ENCODE measurements around the gene SYNGR1.

The SYNGR1 gene

DNA sequence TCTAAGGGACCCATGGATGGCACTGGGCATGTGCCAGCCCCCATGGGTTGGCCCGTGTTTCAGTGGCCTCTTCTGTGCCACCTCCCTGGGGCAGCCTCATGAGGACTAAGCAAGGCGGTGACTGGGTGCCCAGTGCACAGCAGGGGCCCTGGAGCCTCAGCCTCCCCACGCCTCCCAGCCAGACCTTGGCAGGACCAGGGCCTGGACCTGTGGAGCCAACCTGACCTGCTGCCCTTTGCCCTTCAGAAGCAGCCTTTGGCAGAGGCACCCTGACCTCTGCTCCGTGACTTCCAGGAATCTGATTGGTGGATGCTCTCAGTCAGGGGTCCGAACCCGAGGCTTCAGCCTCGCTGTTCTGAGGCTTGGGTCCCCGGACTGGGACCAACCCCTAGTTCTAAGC is 25.0 kb downstream of the SYNGR1 start:
- no peak for DNase-seq

DNA sequence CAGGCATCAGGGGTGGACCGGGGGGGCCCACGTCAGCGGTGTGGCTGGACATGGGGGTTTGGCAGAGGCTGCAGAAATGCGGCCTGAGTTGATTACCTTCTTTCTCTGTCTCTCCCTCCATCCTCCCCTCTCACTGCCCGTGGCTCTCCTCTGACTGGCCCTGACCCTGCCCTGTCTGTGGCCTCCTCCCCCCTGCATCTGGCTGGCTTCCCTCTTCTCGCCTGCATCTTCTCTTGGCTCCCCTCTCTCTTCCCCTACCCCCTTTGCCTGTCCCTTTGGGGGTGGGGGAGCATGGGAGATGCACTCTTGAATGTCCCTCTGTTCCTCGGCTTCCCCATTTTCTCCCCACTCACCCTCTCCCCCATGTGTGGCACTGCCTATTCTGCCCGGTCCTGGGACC is 25.9 kb downstream of the SYNGR1 start:
- no peak for DNase-seq

DNA sequence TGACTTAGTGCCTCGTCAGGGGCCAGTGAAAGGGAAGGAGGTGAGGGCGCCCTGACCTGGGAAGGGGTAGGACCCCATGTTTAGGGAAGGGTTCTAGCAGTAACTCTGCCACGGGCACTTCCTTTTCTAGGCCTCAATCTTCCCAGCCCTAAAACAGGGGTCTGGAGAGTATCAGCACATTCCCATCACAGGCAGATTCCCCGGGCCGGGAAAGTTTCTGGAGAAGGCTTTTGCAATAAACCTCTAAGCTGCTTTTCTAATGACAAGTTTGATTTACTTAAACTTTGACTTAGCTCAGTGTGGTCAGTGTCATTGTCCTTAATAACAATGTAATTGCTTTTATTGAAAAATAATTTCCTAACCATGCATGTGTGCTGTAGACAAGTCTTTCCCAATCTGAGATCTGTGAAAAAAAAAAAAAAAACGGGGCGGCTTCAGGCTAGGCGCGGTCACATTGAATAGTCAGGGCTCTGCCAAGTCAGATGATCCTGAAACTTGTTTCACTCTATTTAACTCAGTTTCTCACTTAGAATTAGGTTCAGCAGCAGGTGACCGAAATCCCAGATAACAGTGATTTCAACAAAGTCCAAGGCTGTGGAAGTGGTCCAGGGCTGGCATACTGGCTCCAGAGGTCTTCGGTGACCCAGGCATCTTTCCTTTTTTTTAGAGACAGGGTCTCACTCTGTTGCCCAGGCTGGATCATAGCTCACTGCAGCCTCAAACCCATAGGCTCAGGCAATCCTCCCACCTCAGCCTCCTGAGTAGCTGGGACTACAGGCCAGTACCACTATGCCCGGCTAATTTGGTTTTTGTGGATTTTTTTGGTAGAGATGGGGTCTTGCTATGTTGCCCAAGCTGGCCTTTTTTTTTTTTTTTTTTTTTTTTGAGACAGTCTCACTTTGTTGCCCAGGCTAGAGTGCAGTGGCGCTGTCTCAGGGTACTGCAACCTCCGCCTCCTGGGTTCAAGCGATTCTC is 30.3 kb downstream of the SYNGR1 start:
- DNase-seq: no peak

DNA sequence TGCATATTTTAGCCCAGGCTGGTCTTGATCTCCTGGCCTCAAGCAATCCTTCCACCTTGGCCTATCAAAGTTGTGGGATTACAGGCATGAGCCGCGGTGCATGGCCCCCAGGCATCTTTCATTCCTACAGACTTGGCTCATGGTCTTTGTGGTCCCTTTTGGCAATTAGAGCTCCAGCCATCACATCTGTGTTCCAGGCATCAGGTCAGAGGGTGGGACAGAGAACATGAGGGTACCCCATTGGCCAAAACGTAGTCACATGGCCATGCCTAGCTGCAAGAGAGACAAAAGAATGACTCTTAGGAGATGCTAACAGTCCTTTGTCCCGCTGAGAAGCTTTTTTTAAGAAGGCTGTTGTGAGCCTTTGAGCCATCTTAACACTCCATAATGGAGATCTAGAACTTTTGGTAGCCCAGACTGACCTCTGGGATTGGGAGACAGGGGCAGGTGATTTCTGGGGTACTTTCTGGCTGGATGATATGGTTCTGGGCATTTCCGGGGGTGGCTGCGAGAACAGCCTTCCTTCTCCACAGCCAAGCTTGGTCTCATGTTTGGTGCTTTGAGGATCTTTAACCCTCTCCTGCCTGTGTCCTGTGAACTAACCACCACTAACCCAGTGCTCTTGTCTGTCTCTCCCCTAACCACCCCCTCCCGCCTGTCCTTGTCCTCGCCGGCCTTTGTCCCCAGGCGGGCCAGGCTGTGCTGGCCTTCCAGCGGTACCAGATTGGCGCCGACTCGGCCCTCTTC is 31.4 kb downstream of the SYNGR1 start:
- no peak for DNase-seq

DNA sequence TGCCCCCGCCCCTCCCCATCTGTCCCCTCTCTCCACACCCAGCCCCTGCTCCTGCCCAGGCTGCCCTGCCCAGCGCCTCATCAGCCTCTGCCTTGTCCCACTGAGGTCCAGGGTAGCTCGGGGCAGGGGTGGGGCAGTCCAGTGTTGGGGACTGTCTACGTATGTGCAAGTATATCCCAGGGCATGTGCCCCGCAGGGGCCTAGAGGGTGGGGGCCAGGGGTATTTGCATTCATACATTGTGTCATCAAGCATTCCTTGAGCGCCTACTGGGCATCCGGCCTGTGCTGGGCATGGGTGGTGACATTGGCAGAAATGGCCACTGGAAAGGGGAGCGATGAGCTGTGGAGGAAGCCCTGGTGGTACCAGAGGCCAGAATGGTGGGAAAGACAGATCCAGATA is 32.1 kb downstream of the SYNGR1 start:
- no peak for DNase-seq

DNA sequence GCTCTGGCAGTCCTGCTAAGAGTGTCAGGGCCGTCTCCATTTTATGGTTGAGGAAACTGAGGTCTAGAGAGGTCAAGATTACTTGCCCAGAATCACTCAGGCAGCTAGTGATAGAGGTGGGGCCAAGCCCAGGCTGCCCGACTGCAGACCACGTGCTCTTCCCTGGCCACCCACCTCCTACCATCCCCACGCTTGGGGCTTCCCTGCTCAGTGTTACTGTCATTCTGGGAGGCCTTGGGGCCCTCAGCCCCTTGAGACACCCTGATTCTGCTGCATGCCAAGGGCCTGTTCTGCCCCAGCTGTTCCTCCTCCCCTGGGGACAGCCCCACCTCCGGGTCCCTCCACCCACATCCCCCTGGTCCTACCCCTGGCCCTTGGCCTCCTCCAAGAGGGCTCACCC is 32.6 kb downstream of the SYNGR1 start:
- no peak for DNase-seq

DNA sequence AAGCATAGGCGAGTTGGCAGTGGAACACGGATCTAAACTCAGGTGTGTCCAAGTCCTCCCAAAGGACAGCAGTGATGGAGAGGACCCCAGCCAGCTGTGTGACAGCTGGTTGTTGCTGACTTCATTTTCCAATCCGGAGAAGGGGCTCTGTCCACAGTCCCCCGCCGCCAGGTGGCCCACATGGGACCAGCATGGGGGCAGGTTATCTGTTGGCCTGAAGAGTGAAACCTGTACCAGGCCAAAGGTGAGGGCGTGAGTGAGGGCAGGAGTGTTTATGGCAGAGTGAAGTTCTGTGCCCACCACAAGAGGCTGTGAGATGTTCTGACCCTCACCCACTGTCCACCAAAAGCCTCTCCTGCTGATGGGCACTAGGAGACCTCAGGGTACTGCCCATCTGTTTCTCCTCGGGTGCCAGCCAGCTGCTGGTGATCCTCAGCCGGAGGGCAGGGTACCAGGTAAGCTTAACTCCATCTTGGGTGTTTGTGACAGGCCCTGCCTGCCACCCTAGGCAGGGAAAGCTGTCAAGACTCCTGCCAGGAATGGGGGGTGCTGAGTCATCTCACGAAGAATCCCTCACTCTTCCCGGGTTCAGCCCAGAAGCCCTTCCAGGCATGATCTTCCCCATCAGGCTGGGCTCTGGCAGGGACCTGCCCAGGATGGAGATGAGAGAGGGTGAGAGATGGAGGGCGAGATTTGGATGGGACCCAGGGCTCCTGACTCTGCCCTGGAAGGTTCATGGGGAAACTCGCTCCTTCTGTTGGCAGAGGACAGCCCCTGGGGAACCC is 34.2 kb downstream of the SYNGR1 start:
- no peak for DNase-seq

DNA sequence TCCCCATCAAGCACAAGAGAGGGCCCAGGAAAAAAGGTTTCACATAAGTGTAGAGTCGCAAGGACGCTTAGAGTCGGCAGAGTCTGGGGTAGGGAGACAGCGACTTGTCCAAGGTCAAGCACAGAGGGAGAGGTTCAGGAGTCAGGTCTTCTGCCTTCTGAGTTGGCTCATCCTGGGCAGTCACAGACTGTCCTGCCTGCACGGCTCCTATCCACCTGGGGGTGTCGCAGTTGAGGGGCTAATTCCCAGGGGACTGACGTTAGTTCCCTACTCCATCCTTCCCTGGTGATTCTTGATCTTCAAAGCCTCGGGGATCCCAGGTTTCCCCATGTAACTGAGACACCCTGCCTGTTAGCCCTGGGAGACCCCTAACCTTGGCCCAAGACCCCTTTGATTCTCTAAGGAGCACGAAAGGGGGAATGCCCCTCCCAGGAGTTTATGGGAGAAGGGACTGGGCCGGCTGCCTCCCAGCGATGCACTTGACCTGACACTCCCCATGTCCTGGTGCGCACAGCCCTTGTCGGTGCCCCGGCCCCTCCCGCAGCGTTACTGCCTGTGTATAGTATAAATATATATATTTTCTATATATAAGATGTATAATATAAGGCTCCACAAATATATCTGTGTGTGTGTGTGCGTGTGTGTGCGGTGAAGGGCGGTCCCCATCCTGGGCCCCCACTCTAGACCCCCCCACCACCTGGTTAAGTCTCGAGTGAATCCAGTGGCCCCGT is 35.1 kb downstream of the SYNGR1 start:
- DNase-seq: no peak

DNA sequence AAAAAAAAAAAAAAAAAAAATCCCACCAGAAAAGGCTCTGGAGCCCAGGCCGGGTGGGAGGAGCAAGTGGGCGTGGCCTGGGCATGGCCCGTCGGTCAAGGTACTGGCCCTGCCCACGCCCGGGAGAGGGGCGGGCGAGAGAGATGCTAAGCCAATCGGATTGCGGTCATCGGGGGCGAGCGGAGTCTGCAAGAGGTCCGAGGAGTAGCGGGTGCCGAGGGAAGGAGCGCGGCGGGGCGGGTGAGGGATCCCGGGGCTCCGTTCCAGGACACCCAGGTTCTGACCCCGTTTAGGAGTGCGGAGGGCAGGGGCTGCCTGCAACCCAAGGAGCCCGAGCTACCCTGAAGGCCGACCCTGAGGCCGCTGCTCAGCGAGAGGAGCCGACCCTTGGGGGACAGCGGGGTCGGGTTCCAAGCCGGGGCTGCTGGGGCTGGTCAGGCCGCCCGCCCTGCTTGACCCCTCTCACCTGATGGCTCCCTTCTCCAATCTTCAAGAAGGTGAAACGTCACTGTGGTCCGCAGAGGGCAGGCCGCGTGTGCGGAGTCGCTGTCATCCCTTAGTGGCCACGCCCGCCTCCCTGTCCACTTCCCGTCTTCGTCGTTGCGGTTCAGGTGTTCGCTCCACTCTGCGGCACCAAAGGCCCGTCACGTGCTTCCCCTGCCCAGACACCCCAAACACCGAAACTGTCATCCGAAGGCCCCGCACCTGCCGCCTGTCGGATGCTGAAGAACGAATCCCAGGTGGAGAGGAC is 38.6 kb downstream of the SYNGR1 start:
- DNase-seq: peak; percentile 82

DNA sequence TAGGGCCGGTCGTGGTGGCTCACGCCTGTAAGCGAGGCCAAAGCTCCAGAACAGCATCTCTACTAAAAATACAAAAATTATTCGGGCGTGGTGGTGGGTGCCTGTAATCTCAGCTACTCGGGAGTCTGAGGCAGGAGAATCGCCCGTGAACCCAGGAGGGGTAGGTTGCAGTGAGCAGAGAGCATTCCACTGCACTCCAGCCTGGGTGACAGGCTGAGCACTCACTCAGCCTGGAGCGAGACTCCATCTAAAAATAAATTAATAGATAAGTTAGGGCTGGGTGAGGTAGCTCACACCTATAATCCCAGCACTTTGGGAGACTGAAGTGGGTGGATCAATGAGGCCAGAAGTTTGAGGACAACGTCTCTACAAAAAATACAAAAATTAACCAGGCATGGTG is 39.6 kb downstream of the SYNGR1 start:
- no peak for DNase-seq

DNA sequence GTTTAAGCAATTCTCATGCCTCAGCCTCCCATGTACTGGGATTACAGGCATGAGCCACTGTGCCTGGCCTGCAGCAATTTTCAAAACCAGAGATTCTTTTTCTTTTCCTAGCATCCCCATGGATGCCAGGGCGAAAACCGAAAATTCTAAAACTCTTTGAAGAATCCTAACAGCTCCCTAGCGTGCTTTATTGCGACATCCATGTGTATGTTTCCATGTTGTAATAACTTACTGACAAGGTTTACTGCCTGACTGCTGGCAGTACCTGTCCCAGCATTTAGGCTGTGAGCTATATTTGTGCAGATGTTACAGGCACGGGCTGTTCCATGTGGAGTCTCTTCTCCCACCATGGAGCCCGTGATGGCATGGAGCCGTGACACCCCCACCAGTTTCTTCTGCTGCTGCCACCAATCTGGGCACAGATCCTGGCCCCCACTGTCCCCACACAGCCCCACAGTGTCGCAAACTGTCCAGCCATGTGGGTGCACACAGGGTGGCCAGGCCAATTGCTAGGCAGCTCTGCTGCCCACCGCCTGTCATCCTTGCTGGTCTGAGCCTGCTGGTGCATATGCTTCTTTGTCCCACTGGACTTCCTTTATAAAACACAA is 42.7 kb downstream of the SYNGR1 start:
- no peak for DNase-seq

DNA sequence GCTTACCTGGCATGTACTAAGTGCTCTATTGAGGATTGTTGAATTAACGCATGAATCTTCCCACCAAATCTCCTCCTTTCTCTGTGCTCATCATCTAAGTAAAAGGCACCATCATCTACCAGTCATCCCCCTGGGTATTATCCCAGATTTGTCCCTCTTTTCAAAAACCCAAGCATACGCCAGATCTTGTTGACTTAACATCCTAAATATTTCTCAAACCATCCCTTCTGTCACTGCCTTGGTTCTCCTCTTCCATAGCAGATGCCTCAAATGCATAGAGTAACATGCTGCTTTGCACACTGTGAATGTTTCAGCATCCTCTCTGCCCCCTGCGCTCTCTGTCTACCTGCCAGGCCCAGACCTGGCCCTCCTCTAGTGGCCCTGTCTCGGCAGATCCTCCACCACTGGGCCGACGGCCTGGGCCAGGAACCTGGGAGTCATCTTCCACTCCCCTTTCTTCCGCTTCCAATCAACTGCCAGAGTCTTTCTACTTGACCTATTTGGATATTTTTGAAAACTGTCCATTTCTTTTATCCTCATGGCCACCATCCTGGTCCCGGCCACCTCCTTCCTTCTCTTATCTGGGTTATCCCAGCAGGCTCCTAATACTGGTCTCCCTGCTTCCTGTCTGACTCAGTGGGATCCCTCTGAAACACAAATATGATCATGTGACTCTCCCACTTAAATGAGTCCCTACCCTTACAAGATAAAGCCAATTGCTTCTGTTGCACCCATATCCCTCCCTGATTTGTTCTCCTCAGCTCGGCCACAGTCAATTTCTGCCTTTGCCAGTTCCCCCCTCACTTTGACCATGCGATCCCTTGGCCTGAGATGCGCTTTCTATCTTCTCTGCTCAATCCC is 46.4 kb downstream of the SYNGR1 start:
- DNase-seq: no peak

DNA sequence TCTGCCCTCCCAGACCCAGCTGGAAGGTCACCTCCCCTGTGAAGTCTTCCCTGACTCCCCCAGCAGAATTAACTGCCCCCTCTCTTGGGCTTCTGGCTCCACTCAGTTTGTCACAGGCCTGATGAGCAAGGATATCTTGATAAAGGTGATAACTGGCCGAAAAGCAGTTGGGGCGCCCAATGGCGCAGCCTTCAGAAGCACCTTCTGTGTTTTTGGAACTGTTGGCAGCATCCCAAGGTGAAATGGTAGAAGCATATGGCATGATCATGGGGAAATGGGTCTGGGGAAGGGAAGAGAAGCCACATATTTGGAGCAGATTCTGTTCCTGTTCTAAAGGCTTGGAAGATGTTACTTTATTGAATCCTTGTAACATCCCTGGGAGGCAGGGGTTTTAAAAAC is 47.0 kb downstream of the SYNGR1 start:
- DNase-seq: no peak

DNA sequence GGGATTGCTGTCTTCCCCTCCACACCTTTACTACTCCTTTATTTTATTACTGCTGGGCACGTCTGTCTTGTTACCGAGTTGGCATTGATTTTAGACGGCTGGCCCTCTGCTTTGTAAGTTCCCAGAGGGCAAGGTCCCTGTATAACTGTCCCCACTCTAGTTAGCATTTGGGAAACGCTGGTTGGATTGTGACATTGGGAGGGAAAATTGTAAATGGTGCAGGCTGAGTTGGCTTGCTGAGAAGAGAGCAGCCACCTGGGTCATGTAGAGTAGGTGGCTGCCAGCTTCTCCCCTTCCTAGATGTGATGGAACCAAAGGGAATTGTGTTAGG is 51.5 kb downstream of the SYNGR1 start:
- DNase-seq: no peak

DNA sequence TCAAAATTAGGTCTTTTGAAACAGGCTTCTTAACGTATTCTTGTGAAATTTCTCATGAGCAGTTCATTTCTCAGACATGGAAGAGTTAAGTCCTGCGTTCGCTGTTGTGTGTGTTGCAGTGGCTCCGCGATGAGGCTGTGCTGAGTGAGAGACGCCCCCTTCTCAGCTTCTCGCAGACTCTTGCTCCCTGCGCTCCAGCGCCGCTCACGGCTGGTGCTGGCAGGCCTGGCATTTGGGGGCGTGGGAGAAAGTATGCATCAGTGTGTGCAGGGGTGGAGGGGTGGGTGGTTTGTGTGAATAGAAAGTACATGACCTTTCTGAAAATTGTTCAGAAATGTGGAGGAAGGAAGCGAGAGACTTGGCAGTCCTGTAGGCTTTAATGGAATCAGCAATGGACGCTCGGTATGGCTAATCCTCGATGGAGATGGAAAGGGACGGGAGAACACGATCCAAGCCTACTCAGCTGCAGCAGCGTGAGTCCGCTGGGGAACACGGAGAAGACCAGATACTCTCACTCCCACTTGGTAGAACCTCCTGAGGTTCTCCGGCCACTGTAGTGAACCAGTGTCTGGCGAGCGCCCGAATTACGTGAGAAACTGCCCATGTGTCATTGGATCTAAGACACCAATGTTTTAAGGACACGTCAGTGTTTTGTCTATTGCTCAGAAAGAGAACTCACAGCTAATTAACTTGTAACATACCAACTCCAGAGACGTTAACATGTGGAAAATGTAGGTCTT is 55.7 kb downstream of the SYNGR1 start:
- peak; percentile 33 for DNase-seq

DNA sequence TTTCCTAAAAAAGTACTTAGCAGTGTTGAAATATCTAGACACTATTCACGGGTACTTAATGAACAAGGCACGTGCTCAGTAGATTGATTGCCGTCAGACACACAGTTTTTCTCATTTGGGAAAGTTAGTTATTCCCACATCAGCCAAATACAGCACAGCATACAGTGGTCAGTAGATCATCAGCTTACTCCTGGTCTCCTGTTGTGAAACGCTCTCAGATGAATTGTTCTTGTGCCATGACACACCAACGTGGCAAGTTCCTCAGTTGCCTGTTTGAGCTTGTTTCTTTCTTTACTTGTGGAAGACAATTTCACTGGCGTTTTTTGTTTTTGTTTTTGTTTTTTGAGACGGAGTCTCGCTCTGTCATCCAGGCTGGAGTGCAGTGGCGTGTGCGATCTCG is 58.4 kb downstream of the SYNGR1 start:
- no peak for DNase-seq

DNA sequence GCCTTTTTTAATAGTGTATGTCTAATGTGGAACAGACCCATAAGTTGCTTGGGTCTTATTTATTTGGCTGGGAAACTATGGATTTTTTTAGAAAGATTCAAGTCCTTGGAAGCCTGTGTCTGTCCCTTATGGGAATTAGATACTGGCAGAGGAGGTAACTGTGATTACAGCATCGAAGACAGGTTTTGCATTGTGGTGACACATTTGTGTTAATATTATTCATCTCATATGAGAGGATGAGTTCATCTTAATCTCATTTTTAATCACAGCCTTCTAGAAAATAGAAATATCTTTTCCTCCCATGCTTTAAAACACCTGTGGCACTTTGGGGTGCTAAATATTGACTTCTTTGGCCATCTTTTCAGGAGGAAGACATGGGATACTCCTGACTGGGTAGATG is 59.0 kb downstream of the SYNGR1 start:
- no peak for DNase-seq

DNA sequence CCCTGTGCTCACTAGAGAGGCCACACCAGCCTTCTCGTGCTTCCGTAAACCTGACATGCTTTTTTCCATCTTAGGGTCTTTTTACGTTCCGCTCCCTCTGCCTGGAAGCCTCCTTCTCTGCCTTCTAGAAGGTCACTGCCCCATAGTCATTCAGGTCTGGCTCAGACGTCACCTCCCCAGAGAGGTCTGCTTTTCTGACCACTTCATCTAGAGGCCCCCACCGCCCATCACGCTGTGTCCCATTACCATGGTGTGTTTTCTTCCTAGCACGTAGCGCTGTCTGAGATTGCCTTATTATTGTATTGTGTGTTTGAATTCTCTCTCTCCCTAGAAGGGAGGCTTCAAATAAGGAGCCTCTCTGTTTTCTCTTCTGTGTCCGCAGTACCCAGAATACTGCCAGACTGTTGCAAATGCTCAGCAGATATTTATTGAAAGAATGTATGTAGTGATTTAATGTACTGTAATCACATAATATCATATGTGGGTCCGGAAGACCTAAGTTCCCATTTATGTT is 59.8 kb downstream of the SYNGR1 start:
- DNase-seq: no peak

DNA sequence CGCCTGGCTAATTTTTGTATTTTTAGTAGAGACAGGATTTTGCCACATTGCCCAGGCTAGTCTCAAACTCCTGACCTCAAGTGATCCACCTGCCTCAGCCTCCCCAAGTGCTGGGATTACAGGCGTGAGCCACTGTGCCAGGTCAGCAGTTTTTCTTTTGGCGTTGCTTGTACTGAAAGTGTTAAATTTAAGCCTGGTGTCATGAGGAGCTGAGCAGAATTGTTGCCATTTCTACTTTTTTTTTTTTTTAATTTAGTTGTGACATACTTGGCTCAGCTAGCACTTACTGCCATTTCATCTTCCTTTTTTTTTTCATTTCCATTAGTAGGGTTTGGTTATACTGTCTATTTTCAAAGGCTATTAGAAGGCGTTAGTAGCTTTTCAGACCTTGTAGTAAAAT is 60.5 kb downstream of the SYNGR1 start:
- DNase-seq: no peak

Data from stimulated activated CD4-positive, alpha-beta T cell treated with anti-CD3 and anti-CD28 coated beads, Interleukin-4, amount 100 ng/mL, for 24 hours (primary cell).